Hematopoietic multipotent progenitor cell treated with erythropoietin and hydrocortisone succinate and interleukin-3 and kit ligand, for 4 days (in vitro differentiated cells): ENCODE results near the gene DLG5.

ENCODE experiments used
- DNase-seq: peaks from one replicate; pipeline ENCODE4 v3.0.0-alpha.2; 2015

Gene DLG5

DNA sequence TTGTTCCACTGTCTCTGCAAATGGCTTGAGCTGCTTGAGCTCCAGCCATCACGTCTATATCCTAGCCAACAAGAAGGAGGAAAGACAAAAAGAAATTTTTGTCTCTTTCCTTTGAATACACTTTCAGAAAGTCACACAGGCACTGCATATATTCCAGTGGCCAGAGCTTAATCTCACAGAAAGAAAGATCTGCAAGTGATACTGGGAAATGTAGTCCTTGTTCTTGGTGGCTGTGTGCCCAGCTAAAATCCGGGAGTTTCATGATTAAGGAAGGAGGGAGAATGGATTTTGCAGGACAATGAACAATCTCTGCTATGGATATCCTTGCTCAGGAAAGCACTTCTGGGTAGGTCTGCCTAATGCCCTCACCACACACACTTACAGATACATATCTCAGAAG, 19.5 kb upstream of the DLG5 start:
- DNase-seq: no peak

DNA sequence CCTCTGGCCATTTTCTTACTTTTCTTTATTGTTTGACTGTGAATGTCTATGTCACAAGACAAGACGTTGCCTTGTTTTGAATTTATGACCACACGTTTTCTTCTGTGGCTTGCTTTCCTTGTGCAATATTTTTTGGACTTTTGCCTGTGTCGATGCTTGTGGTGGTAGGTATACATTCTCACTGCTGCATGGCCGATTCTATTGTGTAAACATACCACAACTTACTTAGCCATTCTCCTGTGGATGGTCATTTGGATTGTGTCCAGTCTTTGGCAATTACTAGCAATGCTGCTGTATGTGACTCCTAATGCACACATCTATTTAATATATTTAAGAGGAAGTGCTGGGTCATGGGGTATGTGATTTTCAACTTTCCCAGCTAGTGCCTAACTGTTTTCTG, 18.0 kb upstream of the DLG5 start:
- DNase-seq: peak; percentile 48

- no peak for DNase-seq
Measured at GRCh38 chr10:77943121-77943901, 16.8 kb upstream of the DLG5 start.

DNA sequence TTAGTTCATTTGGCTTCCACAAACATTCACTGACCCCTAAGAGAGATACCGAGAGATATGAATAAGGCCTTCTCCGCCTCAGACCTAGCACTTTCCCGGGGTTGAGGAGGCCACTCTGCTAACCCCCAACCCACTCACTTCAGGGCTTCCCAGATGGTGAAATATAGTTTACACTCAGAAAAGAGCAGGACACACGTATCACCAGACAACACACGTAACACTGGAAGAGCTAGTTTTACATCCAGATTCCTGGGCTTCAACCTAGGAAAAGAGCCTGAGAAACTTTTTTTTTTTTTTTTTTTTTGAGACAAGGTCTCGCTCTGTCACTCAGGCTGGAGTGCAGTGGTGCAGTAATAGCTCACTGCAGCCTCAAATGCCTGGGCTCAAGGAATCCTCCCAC, 15.2 kb upstream of the DLG5 start:
- DNase-seq: no peak

DNA sequence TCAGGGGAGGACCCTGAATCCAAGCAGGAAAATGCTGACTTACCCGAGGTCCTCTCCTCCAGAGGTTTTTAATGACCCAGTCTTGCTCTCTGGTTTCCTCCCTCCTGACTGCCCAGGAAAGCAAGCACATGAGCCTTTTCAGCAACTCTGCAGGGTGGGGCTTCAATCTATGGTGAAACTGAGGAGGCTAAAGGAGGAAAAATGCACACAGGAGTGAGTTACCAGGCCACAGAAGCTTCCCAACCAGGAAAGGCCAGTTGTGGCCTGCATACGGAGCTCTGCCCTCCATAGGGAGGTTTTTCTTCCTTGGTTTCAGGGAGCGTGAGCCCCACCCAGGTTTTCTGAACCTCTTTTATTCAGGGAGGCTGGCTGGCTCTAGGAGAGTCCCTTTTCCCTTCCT, 14.1 kb upstream of the DLG5 start:
- no peak for DNase-seq

GRCh38 chr10:77940225-77940624, 13.7 kb upstream of the DLG5 start:
- DNase-seq: no peak

GRCh38 chr10:77939561-77940001, 13.0 kb upstream of the DLG5 start:
- no peak for DNase-seq

DNA sequence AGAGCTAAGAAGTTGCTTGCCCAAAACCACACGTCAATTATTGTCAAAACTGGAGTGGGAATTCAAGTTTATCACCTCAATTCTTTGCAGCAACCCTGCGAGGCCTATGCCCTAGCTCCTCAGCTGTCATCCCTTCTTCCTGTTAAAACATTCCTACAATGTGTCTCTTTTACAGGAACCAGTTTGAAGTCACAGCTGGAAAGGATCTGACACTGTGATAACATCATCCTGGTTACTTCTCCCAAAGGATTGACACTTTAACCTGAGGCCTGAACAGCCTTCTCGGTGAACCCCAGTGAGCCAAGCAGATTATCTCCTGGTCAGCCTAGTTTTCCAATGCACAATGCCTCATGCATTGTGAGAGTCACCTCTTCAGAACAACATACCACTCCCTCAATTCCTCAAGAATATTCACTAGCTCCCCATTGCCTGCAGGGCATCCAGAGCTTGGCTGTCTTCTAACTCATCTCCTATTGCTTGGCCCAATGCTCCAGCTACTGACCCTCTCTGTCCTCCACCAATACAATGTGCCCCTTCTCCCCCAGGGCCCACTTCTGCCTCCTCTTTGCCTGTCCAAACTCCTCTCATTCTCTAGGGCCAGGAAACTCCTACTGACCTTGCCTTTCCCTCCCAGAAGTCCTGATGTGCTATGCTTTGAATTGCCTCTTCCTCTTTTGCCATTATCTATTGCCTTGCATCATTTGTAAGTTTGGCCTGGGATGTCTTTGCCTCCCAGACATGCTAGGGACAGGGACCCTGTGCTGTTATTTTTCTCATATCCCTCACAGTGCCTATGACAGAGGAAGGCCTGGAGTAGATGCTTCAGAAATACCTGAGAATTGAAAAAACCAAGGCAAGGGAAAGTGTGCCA, 10.4 kb upstream of the DLG5 start:
- DNase-seq: no peak

DNA sequence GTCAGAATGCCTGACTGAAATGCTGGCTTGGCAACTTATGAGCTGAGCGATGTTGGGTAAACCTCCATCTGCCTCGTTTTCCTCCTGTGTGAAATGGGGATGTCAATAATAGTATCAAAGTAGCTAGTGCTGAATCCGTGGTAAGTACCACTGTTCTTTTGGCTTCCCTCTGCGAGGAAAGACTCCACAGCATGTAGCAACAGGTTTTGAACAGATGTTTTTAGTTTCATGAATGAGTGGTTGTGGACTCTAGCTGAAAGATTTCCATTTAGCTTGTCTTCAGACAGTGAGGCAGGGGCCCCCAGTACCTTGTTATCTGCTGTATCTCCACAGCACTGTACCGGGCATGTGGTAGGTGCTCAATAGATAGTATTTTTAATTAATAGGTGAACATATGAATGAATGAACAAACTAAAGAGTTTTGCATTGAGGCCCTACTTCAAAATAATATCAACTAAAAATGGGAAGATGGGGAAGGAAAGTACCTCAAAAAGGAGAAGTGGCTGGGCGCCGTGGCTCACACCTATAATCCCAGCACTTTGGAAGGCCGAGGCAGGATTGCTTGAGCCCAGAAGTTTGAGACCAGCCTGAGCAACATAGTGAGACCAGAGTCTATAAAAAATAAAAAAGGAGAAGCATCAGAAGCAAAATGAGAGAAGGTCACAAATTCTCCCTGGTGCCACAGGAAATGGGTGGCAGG, 5.6 kb upstream of the DLG5 start:
- DNase-seq: no peak

- peak; percentile 10 for DNase-seq
Measured at GRCh38 chr10:77927402-77928246, 1.1 kb upstream of the DLG5 start.

GRCh38 chr10:77925795-77926565, 575 bp downstream of the DLG5 start:
- peak; percentile 62 for DNase-seq

GRCh38 chr10:77925410-77925794, 1.2 kb downstream of the DLG5 start:
- no peak for DNase-seq

- peak; percentile 35 for DNase-seq
Measured at GRCh38 chr10:77922566-77923179, 3.9 kb downstream of the DLG5 start.

DNA sequence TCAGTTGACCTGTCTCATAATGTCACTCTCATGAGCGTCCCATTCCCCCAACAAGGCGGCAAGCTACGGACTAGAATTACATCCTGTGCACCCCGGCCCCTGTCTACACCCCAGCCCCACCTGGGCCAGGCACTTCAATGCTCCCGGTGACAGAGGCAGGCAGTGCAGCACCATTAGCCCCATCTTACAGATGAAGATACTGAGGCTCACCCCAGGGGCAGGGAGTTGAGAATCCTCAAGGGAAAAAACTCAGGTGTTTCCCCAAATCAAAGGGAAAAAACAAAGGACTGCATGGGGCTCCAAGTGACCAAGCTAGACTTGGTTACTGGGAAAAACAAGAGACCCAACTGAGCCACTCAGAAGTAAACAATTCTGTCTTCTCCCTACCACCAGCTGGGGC, 4.5 kb downstream of the DLG5 start:
- DNase-seq: no peak

- no peak for DNase-seq
Measured at GRCh38 chr10:77921395-77921794, 5.2 kb downstream of the DLG5 start.

- no peak for DNase-seq
Measured at GRCh38 chr10:77920495-77920894, 6.1 kb downstream of the DLG5 start.

GRCh38 chr10:77919713-77920108, 6.8 kb downstream of the DLG5 start:
- no peak for DNase-seq

- no peak for DNase-seq
Measured at GRCh38 chr10:77915319-77916105, 11.0 kb downstream of the DLG5 start.

GRCh38 chr10:77913090-77913489, 13.5 kb downstream of the DLG5 start:
- DNase-seq: no peak

DNA sequence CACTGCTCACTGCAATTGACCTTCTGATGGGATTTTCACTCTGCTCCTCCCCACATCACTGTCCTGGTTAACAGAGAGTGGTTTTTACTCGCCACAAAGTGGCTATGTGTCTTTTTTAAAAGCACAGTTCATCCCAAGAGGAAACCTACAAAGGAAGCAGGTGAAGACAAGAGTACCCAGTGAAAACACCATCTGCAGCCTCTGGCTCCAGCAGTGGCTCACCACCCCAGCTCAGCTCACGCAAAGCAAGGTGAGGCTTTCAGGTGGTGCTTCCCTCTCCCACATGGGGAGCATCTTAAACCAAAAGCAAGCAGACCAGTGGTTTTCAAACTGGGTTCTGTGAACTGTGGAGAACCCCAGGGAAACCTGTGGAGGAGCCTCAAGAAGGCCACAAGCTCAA, 14.0 kb downstream of the DLG5 start:
- no peak for DNase-seq
